GM21737 (cell line): ENCODE results near the gene SNED1.
"Not testable (repeated sequence)": the region's sequence is repeated elsewhere in the genome, so short reads cannot be mapped to it uniquely, and the experiment has no call there.

Experiments
- ATAC-seq: cut with Tn5 transposase; IDR thresholded peaks from one replicate; pipeline ENCODE4 v1.9.1; 2021; ENCODE audit warnings: mild to moderate bottlenecking, moderate library complexity; ENCODE audit not compliant: unreplicated experiment

SNED1 gene

DNA sequence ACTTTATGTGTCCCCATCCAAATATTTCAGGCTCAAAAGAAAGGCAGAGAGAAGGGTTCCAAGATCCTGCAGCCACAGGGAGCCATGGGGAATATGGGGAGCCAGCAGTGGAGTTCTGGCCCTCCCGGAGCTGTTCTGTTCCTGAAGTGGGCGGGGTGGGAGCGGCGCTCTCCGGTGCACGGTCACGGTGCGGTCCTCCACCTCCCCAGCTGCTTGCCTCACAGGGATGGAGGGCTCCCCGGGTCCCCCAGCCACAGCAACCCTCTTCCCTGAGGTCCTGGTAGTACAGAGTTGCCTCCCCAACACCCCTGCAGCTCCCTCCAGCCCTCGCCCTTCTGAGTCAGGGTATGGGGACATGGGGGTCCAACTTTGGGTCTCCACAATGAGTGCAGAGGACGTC, 26.2 kb upstream of the SNED1 start:
- ATAC-seq, result no peak

DNA sequence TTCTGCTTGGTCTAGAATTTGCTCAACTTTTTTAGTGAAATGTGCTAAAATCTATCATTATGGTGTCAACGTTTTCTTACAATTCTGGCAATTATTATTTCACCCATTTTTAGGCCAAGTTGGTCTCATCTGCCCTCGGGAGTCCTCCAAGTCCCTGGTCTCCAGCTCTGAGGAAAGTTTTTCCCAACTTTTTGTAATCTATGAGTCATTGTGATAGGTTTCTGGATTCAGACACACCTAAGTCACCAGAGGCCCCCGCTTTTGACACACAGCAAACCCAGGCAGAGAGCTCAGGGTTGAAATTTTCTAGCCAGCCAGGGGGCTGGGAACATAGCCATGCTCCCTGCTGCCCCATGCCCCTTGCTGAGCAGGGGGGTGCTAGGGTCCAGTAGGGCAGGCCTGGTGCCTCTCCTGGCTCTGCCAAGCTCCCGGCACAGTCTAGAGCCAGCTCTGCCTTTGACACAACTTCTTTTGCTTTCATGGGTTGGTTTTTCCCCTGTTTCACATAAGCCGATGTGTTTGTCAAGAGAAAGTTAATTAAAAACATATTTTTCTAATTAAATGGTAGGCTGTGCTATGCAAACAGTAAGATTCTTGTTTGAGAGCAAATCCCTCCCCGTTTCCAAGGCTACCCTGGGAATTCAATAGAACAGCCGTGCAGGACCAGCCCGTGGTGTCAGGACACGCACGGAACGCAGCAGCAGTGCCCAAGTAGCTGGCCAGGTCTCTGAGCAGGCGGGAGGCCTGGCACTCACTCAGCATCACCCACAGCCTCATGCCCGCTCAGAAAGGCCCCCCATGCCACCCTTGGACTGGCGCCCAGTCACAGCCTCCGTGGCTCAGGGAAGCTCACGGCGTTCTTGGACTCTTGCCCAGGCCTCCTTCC, 25.5 kb upstream of the SNED1 start:
- no peak for ATAC-seq

DNA sequence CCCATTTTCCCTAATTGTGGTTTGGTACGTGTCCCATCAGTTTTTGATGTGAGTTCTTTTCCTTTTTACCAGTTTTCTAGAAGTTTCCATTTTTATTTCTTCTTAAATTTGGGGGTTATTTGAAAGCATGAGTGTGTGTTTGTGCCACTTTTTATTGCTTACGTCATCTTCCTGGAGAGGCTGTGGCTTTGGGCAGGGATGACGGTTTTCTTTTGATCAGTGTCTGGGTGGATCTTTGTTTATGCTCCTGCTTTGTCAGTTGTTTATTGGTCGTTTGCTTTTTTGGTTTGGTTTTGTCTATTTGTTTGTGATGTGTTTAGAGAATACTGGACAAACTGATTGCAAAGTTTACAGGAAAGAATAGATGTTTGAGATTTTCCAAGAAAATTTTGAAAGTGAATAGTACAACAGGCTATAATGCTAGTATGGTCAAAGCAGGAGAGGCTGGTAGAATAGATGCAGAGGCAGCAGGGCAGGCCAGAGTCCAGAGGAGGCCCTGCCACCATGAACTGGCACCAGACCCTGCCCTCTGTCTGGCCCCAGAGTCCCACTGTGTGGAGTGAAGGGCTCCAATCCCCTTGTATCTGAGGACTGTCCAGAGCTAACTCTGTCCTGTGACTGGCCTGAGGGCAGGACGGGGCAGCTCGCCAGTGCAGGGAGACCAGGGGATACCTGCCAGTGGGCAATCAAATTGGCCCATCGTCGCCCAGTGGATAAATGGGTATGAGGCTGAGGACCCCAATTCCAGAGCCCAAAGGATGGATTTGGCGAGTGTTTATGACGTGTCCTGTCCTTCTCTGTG, 23.4 kb upstream of the SNED1 start:
- ATAC-seq, result no peak

DNA sequence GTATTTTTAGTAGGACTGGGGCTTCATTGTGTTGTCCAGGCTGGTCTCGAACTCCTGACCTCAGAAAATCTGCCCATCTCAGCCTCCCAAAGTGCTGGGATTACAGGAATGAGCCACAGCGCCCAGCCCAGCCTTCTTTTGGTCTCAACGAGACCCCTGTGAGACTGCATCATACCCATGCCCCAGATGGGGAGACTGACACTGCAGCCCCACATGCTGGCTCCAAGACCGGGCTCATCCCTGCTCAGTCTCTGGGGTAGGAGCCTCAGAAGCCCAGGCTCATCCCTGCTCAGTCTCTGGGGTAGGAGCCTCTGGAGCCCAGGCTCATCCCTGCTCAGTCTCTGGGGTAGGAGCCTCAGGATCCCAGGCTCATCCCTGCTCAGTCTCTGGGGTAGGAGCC, 22.5 kb upstream of the SNED1 start:
- not testable (repeated sequence) for ATAC-seq

DNA sequence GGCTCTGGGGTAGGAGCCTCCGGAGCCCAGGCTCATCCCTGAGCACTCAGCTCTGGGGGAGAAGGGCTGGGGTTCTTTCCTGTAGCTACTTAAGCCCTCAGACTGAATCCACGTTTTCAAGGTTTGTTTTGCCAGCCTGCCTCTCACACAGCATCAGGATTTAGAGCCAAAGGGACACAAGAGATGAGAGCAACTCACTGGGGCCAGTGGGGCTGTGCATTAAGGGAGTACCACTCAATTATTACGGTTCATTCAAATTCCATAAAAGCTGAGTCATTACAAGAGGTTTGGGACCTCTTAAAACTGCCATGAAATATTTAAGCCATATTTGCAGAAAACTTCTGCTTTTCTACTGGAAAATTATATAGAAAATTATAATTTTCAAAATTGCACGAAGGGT, 17.1 kb upstream of the SNED1 start:
- ATAC-seq, result no peak

DNA sequence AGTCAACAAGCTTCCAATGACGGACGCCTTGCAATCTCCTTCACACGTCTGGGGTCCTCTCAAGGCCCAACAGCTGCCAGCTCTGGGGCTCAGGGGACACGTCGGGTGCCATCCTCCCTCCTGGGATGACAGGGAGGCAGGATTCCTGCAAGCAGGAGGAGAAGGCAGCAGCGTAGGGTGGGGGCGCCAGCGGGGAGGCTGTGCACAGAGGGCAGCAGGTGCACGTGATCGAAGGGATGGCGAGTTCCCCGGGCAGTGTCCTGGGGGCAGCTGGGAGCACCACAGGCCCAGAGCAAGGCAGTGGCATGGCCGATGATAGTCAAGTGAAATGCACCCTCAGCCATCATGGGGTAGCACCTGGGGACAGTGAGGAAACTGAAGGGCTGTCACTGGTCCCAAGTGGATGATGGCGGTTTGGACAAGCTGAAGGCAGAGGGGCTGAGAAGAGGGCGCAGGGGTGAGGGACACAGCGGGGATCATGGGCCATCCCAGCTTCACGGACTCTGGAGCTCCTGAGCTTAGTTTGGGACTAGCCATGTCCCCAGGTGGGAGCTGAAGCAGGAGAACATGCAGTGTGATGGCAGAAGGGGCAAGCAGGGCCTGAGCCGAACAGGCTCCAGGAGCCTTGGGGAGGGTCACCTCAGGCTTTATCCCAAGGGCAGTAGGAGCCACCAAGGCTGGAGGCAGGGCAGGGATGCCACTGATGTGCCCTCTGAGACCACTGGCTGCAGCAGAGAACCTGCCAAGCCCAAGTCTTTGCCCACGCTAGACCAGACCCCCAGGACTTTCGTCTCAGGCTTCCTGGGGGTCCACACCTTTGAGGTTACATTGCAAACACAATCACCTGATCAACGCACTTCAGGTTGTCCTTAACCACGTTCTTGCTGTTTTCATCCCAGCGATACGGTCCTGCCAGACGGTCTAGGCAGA, 16.3 kb upstream of the SNED1 start:
- no peak for ATAC-seq

DNA sequence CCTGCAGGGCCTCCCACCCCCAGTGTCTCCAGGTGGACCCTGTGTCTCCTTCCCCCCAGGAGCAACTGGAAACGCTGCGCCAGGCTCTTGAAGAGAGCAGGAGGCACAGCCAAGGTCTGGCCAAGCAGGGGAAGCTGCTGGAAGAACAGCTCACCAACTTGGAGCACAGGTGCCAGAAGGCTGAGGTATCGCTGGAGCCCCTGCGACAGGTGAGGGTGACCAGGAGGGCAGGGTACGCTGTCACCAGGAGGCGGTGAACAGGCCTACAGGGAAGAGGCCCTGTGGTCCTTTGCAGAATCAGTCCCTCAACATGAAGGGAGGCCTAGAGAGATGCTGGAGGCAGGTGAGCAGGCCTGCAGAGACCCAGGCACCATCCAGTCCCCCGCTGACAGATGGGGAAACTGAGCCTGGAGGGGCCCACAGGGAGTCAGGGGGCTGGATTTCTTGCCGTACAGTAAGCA, 15.6 kb upstream of the SNED1 start:
- no peak for ATAC-seq

DNA sequence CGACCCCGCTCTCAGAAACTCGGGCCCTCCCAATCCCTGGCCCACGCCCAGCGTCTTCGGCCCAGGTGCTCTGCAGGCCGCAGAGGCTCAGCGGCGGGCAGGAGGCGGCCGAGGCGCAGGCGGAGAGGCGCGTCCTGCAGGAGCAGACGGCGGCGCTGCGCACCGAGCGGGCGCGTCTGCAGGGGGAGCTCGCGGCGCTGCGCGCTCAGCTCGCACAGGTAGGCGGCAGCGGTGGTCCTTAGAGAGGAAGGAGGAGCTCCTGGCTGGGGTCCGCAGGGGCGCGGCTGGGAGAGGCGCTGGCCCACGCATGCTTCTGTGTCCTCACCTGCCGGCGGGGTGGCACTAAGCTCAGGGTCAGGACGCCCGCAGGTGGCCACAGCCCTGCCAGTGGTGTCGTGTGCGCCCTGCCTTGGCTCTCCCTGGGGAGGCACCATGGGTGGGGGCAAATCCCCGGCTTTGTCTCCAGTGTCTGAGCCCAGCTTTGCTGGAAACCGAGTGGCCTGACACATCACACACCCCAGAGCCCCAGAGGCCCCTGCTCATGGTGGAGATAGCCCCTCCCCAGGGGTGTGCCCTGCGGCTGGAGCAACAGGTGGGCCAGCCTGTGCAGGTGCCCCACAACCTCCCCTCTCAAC, 14.9 kb upstream of the SNED1 start:
- ATAC-seq, result no peak

DNA sequence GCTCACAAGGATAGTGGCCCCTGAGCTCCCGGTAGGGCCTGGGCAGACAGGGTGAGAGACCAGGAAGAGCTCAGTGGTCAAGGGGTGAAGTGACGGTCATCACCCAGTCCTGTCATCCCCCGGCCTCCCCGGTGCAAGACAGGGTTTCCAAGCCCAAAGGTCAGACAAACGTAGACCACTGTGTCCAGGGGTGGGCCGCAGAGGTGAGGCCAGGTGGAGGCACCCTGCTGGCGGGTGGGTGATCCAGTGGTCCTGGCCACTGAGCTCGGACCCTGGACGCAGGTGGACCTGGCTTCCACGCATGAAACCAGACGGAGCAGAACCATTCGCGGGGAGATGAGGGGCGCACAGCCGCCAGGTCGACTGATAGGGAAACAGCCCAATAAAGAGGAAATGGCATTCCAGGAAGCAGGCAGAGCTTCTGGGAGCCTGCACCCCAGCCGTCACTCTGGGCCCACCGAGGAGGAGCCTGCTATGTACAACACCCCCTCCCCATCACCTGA, 14.4 kb upstream of the SNED1 start:
- ATAC-seq, result no peak

DNA sequence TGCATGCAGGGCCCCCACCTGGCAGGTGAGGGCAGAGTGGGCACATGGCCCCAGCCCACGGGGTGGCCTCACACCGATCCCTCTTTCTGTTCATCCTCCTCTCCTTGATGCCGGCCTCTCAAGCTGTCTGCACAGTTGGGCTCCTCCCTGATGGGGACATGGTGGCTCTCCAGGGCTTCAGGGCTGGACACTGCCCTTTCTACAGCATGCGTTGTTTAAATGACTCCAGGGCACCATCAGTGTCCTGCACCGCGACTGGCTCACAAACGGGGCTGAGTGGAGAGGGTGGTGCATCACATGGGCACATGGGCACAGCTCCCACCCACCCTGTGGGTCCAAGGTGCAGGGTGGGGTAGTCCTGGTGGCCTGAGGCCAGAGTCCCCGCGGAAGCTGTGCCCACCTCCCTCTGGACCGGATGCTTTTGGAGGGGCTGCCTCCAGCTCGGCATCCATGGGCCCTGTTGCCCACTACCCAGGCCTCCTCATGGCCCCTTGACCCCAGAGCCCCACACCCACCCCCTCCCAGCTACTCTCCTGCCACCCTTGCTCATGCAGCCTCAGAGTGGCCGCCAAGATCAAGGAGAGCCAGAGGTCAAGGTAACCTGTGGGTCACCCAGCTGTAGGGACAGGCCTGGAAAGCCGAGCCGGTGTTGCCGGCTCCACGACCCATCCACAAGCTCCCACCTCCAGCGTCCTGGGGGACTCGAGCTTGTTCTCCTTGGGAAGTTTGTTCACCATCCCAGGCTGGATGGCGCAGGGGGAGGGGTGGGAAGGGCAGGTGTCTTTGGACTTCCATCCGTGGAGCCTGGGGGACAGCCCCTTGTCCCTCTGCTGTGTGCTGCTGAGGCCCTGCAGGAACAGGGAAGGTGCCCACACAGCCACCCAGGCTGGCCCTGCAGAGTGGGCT, 12.3 kb upstream of the SNED1 start:
- ATAC-seq, result no peak

DNA sequence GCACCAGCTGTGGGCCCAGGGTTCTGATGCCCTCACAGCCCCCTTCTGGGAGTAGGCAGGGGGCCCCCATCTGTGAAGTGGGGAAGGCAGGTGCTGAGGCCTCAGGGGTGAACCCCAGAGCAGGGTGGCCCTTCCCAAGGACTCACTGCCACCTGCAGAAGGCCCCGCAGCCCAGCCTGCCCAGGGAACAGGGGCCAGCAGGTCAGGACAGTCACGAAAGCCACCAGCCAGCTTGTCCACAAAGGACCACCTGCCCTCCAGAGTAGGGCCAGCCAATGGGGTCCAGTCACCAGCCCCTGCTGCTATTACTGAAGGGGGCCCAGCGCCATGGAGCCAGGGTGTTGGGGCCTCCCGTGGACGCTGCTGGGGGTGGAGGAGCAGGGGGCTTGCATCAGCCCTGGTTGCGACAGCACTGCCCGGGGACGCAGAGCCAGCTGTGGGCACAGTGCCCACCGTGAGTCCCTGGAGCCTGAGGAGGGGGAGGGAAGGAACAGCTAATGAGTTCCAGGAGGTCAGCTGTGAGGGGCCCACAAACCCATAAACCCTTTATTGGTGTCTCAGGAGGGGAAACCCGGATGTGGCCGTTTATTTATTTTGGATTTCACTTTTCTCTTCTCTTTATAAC, 11.5 kb upstream of the SNED1 start:
- ATAC-seq, result no peak

DNA sequence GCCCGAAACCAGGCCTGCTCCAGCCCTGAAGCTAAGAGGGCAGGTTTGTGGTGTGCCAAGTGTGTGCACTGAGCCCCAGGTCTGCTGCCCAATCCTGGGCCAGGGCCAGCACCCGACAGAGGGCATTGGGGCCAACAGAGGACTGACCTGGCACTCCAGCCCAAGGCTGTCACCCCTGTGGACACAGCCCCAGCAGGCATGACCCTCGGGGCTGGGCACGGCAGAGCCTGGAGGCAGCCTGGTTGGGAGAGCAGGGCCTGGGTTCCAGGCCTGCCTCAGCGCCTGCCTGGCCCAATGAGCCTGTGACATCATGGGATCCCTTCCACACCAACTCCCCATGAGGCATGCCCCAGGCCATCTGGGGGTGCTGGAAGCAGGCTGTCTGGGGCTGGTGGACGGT, 10.8 kb upstream of the SNED1 start:
- no peak for ATAC-seq

DNA sequence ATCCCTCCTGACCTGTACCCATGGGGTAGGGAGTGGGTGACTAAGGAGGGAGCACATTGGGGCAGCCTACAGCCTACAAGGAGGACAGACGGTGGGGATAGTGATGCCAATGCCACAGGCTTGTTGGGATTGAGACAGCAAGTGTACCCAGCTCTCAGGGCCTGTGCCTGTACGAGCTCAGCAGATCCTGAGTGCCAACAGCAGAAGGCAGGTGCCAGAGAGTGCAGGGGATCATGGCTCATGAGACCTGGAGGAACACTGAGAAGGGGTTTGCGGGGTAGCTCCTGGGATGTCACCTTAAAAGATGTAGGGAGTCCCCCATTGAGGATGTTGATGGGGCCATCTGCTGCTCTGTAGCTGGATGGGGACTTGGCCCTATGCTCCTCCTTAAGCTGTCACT, 10.3 kb upstream of the SNED1 start:
- no peak for ATAC-seq

DNA sequence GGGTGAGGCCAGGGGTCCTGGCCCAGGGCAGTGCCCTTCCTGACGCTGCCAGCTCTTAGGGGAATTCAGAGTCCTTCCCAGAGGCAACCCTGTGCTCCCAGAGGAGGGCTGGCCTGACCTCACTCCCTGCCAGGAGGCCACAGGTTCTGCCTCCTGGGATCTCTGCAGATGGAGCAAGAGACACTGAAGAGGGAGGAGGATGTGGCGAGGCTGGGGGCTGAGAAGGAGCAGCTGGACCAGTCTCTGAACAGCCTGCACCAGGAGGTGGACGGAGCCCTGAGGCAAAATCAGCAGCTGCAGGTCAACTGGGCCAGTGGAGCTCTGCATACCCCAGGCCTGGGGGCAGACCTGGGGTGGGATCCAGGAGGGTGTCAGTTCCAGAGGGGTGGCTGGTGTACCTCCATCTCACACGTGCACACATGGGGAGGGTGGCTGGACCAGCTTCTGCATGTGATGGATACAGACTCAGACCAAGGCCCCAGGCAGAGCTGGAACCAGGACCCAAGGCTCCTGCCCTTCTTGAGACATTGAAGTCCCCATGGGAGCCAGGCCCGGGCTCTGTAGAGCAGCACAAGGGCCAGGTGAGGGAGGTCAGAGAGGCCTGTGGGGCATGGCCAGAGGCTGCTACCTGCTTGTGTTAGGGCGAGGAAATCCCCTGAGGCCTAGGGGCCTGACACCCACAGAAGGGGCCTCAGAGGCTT, 9.7 kb upstream of the SNED1 start:
- no peak for ATAC-seq

DNA sequence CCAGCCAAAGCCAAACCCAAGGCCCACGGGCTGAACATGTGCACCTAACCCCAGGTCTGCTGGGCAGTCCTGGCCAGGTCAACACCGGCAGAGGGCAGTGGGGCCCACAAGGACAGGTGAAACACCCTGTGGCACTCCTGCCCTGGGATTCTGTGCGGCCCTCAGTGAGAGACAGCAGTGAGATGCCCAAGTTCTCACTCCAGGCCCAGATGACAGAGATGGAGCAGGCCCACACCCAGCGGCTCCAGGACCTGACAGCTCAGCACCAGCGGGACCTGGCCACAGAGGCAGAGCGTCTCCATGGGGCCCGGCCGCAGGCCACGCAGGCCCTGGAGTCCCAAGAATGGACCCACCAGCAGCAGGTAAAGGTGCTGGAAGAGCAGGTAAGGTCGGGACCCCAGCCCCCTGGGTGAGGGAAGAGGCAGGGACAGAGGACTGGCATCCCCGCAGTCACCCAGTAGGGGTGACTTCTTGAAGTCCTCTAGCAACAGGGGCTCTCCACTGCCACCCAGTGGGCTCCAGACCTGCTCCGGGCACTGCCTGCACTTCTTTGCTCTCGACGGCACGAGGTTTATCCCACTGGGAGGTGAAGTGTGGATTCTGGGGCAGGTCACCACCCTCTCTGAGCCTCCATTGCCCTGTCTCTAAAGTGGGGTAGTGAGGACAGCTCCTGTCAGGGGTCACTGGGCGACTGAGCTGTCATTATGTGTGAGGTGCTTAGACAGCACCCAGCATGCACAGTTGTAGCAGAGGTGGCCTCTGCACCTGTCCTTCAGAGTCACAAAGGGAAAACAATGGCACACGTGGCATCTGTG, 8.8 kb upstream of the SNED1 start:
- no peak for ATAC-seq

DNA sequence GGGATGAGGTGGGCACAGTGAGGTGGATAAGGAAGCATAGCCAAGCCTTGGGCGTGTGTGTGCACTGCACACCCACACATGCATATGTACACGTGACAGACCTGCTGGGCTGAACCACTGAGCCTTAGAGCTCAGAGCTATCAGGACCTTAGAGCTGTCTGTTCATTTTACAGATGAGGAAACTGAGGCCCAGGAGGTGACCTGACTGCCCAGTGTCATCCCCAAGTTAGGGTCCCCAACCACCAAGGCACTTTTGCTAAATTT, 8.2 kb upstream of the SNED1 start:
- ATAC-seq, result no peak

DNA sequence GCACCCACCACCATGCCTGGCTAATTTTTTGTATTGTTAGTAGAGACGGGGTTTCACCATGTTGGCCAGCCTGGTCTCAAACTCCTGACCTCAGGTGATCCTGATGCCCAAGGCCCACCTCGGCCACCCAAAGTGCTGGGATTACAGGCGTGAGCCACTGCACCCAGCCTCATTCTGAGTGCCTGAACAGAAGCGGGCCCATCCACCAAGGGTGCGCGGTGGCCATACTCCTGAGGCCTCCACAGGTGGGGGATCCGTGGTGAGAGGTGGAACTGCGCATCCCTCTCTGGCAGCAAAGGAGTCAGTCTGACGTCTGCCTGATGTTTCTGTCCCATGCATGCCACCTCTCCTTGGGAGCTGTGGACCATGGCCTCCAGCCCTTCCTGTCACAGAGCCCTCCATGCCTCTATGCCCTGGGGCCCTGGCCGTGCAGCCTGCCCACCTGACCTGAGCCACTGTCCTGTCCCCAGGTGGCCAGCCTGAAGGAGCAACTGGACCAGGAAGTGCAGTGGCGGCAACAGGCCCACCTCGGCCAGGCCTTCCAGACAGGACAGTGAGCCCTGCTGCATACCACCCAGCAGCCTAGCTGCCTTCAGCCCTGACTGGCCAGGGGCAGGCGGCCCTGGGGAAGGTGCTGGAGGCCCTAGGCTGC, 7.6 kb upstream of the SNED1 start:
- ATAC-seq, result no peak
